ENCODE results near the gene PPP1R1B. TPM values are rescaled to one million over a fixed set of nuclear protein-coding genes. Genes with fewer than 3 reads are reported as not detected.

PPP1R1B gene
- total RNA-seq, 5 donors from 2014 or later (not counting 1 experiment from before 2014, with no cell fraction given): 0.12 to 0.35 (median 0.18) TPM; not detected in 1

GRCh38 chr17:39618246-39618913 lies 8.4 kb upstream of the PPP1R1B start:
- H3K36me3 ChIP-seq (ENCODE audit: control insufficient read depth in 2 of 2, extremely low read depth in 1 of 2, insufficient read depth in 1 of 2, low read length in 1 of 2): no peaks in the 10 kb centered on the region
- ChIA-PET POLR2A (interaction anchor here in 1 of 2 donors (1.1 kb wide), 1 partner anchor 9 kb away, joined by 9 read pairs; no protein-coding TSS in a partner anchor), CTCF (interaction anchor here in 1 of 2 donors (0.8 to 0.9 kb wide), 2 partner anchors 10 to 182 kb away, joined by 4 to 8 read pairs; no protein-coding TSS in a partner anchor)
- peaks cover 8 to 14% of the 10 kb centered on the region in 2 donors for H3K27me3 Mint-ChIP-seq
- H3K27ac Mint-ChIP-seq: no peak overlapping the region
- H3K27me3 ChIP-seq (replicated peaks in 1 of 2; ENCODE audit: control insufficient read depth in 2 of 2, extremely low read depth in 1 of 2, insufficient read depth in 2 of 2, low read length in 1 of 2): peaks cover 2 to 37% of the 10 kb centered on the region in 2 experiments
- H3K4me1 Mint-ChIP-seq: peaks cover 16 to 21% (median 17%) of the 10 kb centered on the region in 3 donors
- ATAC-seq (replicated peaks in 1 of 4) (no peak), DNase-seq (no peak)
- H3K36me3 Mint-ChIP-seq: no peaks in the 10 kb centered on the region
- peaks cover 8 to 35% of the 10 kb centered on the region in 2 experiments for H3K4me1 ChIP-seq (ENCODE audit: control insufficient read depth in 1 of 2, extremely low read depth in 1 of 2, insufficient read depth in 2 of 2, low read length in 2 of 2)
- H3K27ac ChIP-seq (ENCODE audit: low read length): no peak overlapping the region
- 20% methylated on average over 7 of the region's 33 CpGs for WGBS (ENCODE audit: insufficient coverage)
- no peaks in the 10 kb centered on the region for H3K9me3 ChIP-seq
- H3K9me3 Mint-ChIP-seq: no peaks in the 10 kb centered on the region
- H3K4me3 ChIP-seq (ENCODE audit: control insufficient read depth in 1 of 2, extremely low read depth in 1 of 2, low read length in 1 of 2): peak overlapping the region; percentile 40 to 46
- H3K4me3 Mint-ChIP-seq: peak overlapping the region; percentile 74 to 84 (median 82)

- Mint-ChIP-seq H3K27ac (no peak overlapping the region), H3K4me1 (peaks cover 22 to 25% (median 22%) of the 10 kb centered on the region in 3 donors), H3K36me3 (no peaks in the 10 kb centered on the region), H3K27me3 (peaks cover 7 to 13% of the 10 kb centered on the region in 2 donors), H3K4me3 (peak overlapping the region in 1 of 3 donors; percentile 84), H3K9me3 (no peaks in the 10 kb centered on the region)
- peaks cover 10 to 41% of the 10 kb centered on the region in 2 experiments for H3K4me1 ChIP-seq (ENCODE audit: control insufficient read depth in 1 of 2, extremely low read depth in 1 of 2, insufficient read depth in 2 of 2, low read length in 2 of 2)
- POLR2A ChIA-PET: interaction anchor here (0.6 to 1.1 kb wide), 2 partner anchors 9 kb away, joined by 4 to 9 read pairs; no protein-coding TSS in a partner anchor
- CTCF ChIA-PET: interaction anchor here (0.5 to 3.2 kb wide), 7 partner anchors 9 to 354 kb away, joined by 3 to 27 read pairs (median 4); no protein-coding TSS in a partner anchor
- 85% methylated on average over 9 of the region's 13 CpGs for WGBS (ENCODE audit: insufficient coverage)
- no peak overlapping the region for H3K4me3 ChIP-seq (ENCODE audit: control insufficient read depth in 1 of 2, extremely low read depth in 1 of 2, low read length in 1 of 2)
- peaks cover 2 to 39% of the 10 kb centered on the region in 2 experiments for H3K27me3 ChIP-seq (replicated peaks in 1 of 2; ENCODE audit: control insufficient read depth in 2 of 2, extremely low read depth in 1 of 2, insufficient read depth in 2 of 2, low read length in 1 of 2)
- ATAC-seq (replicated peaks in 1 of 4) (no peak), DNase-seq (no peak)
- H3K27ac ChIP-seq (ENCODE audit: low read length): no peak overlapping the region
- H3K9me3 ChIP-seq: no peaks in the 10 kb centered on the region
- H3K36me3 ChIP-seq (ENCODE audit: control insufficient read depth in 2 of 2, extremely low read depth in 1 of 2, insufficient read depth in 1 of 2, low read length in 1 of 2): no peaks in the 10 kb centered on the region
These were observed 7.6 kb upstream of the PPP1R1B start for GRCh38 chr17:39618956-39619785.

GRCh38 chr17:39619786-39620101 lies 7.0 kb upstream of the PPP1R1B start:
- WGBS (ENCODE audit: insufficient coverage): no CpG with 5 or more reads among the region's 1 CpG
- no peak overlapping the region for H3K4me3 Mint-ChIP-seq
- H3K4me1 Mint-ChIP-seq: peaks cover 22 to 25% (median 24%) of the 10 kb centered on the region in 3 donors

GRCh38 chr17:39621523-39622379 lies 5.0 kb upstream of the PPP1R1B start:
- ATAC-seq (replicated peaks in 1 of 4): peak; percentile 64 to 83 (median 70)
- ChIA-PET POLR2A (interaction anchor here in 1 of 2 donors (0.6 to 0.7 kb wide), 2 partner anchors 31 to 42 kb away, joined by 3 to 13 read pairs; no protein-coding TSS in a partner anchor), CTCF (interaction anchor here (0.5 to 3.3 kb wide), 37 partner anchors 8 to 491 kb away, joined by 3 to 40 read pairs (median 3); partner anchors contain the start of genes MIEN1 (in 1 of the 2), ORMDL3 (in 1 of the 2), PGAP3 (in 1 of the 2) and PSMD3 (in 1 of the 2))
- no peaks in the 10 kb centered on the region for H3K9me3 Mint-ChIP-seq
- Histone ChIP-seq H3K4me1 (ENCODE audit: control insufficient read depth in 1 of 2, extremely low read depth in 1 of 2, insufficient read depth in 2 of 2, low read length in 2 of 2) (peaks cover 13 to 49% of the 10 kb centered on the region in 2 experiments), H3K27me3 (replicated peaks in 1 of 2; ENCODE audit: control insufficient read depth in 2 of 2, extremely low read depth in 1 of 2, insufficient read depth in 2 of 2, low read length in 1 of 2) (peaks cover 0 to 48% of the 10 kb centered on the region in 2 experiments), H3K4me3 (ENCODE audit: control insufficient read depth in 1 of 2, extremely low read depth in 1 of 2, low read length in 1 of 2) (peak overlapping the region; percentile 17 to 18), H3K27ac (ENCODE audit: low read length) (peak overlapping the region; percentile 38), H3K36me3 (ENCODE audit: control insufficient read depth in 2 of 2, extremely low read depth in 1 of 2, insufficient read depth in 1 of 2, low read length in 1 of 2) (no peaks in the 10 kb centered on the region), H3K9me3 (no peaks in the 10 kb centered on the region)
- whole genome bisulfite sequencing (ENCODE audit: insufficient coverage): 13% methylated on average over 23 of the region's 26 CpGs
- peak overlapping the region; percentile 71 to 76 for H3K27ac Mint-ChIP-seq
- peaks cover 25 to 31% (median 30%) of the 10 kb centered on the region in 3 donors for H3K4me1 Mint-ChIP-seq
- peak; percentile 51 to 98 (median 83) for DNase-seq
- peak overlapping the region; percentile 51 to 69 (median 62) for H3K4me3 Mint-ChIP-seq
- no peaks in the 10 kb centered on the region for H3K36me3 Mint-ChIP-seq
- peaks cover 17 to 20% of the 10 kb centered on the region in 2 donors for H3K27me3 Mint-ChIP-seq

More at GRCh38 chr17:39619786-39620101, 7.0 kb upstream of the PPP1R1B start:
- no peak overlapping the region for H3K27ac ChIP-seq (ENCODE audit: low read length)
- Mint-ChIP-seq H3K27me3 (peaks cover 3 to 11% of the 10 kb centered on the region in 2 donors), H3K36me3 (no peaks in the 10 kb centered on the region), H3K9me3 (no peaks in the 10 kb centered on the region), H3K27ac (no peak overlapping the region)
- no peak overlapping the region for H3K4me3 ChIP-seq (ENCODE audit: control insufficient read depth in 1 of 2, extremely low read depth in 1 of 2, low read length in 1 of 2)
- peaks cover 2 to 42% of the 10 kb centered on the region in 2 experiments for H3K27me3 ChIP-seq (replicated peaks in 1 of 2; ENCODE audit: control insufficient read depth in 2 of 2, extremely low read depth in 1 of 2, insufficient read depth in 2 of 2, low read length in 1 of 2)
- H3K4me1 ChIP-seq (ENCODE audit: control insufficient read depth in 1 of 2, extremely low read depth in 1 of 2, insufficient read depth in 2 of 2, low read length in 2 of 2): peaks cover 10 to 41% of the 10 kb centered on the region in 2 experiments
- DNase-seq (no peak), ATAC-seq (replicated peaks in 1 of 4) (no peak)
- H3K9me3 ChIP-seq: no peaks in the 10 kb centered on the region
- H3K36me3 ChIP-seq (ENCODE audit: control insufficient read depth in 2 of 2, extremely low read depth in 1 of 2, insufficient read depth in 1 of 2, low read length in 1 of 2): no peaks in the 10 kb centered on the region
- ChIA-PET CTCF (interaction anchor here in 1 of 2 donors (0.7 to 3.2 kb wide), 4 partner anchors 8 to 360 kb away, joined by 3 to 27 read pairs (median 6); partner anchors contain the start of gene PSMD3), POLR2A (interaction anchor here in 1 of 2 donors (1.1 kb wide), 1 partner anchor 8 kb away, joined by 9 read pairs; no protein-coding TSS in a partner anchor)

GRCh38 chr17:39622380-39623006 lies 4.3 kb upstream of the PPP1R1B start:
- WGBS (ENCODE audit: insufficient coverage): 20% methylated on average over 1 of the region's 16 CpGs
- no peaks in the 10 kb centered on the region for H3K9me3 Mint-ChIP-seq
- peak overlapping the region in 1 of 2 donors; percentile 18 for H3K4me3 ChIP-seq (ENCODE audit: control insufficient read depth in 1 of 2, extremely low read depth in 1 of 2, low read length in 1 of 2)

More at GRCh38 chr17:39622380-39623006, 4.3 kb upstream of the PPP1R1B start:
- H3K36me3 ChIP-seq (ENCODE audit: control insufficient read depth in 2 of 2, extremely low read depth in 1 of 2, insufficient read depth in 1 of 2, low read length in 1 of 2): no peaks in the 10 kb centered on the region
- ChIA-PET POLR2A (interaction anchor here in 1 of 2 donors (0.7 kb wide), 1 partner anchor 30 kb away, joined by 13 read pairs; no protein-coding TSS in a partner anchor), CTCF (interaction anchor here (0.6 to 3.3 kb wide), 18 partner anchors 9 to 444 kb away, joined by 3 to 40 read pairs (median 4); partner anchors contain the start of genes ORMDL3 (in 1 of the 2), PNMT (in 1 of the 2) and PSMD3 (in 1 of the 2))
- Mint-ChIP-seq H3K27me3 (peaks cover 19 to 22% of the 10 kb centered on the region in 2 donors), H3K27ac (peak overlapping the region; percentile 71 to 76), H3K4me1 (peaks cover 25 to 32% (median 31%) of the 10 kb centered on the region in 3 donors), H3K36me3 (no peaks in the 10 kb centered on the region), H3K4me3 (peak overlapping the region; percentile 51 to 69 (median 62))
- DNase-seq (peak in 11 of 35 experiments; percentile 7 to 61 (median 20)), ATAC-seq (replicated peaks in 1 of 4) (peak; percentile 4 to 13 (median 7))
- H3K9me3 ChIP-seq: no peaks in the 10 kb centered on the region
- peaks cover 14 to 49% of the 10 kb centered on the region in 2 experiments for H3K4me1 ChIP-seq (ENCODE audit: control insufficient read depth in 1 of 2, extremely low read depth in 1 of 2, insufficient read depth in 2 of 2, low read length in 2 of 2)
- peaks cover 0 to 48% of the 10 kb centered on the region in 2 experiments for H3K27me3 ChIP-seq (replicated peaks in 1 of 2; ENCODE audit: control insufficient read depth in 2 of 2, extremely low read depth in 1 of 2, insufficient read depth in 2 of 2, low read length in 1 of 2)
- peak overlapping the region; percentile 38 for H3K27ac ChIP-seq (ENCODE audit: low read length)
